HEK293T (cell line): Measurements from ENCODE around the gene MVB12B.

Source experiments
- CTCF ChIA-PET: fragments of 350-600 bp; formaldehyde crosslinking; extraction: SDS; loops from one replicate; lab custom pipeline; 2021; ENCODE audit warnings: antibody characterized with exemption, inconsistent platforms; lab: Yijun Ruan, JAX
- POLR2A ChIA-PET: fragments of 350-600 bp; formaldehyde crosslinking; extraction: SDS; loops from one replicate; lab custom pipeline; 2020; ENCODE audit warnings: antibody characterized with exemption, inconsistent platforms; lab: Yijun Ruan, JAX
- DNase-seq: peaks from one replicate; pipeline ENCODE4 v3.0.0; 2012; ENCODE audit warnings: mixed read lengths; ENCODE audit errors: extremely low spot score
- ARNT ChIP-seq: fragments of 450-650 bp; IDR thresholded peaks from 2 replicates; pipeline ENCODE4 v1.6.1; 2017; ENCODE audit warnings: mild to moderate bottlenecking
- BHLHE40 ChIP-seq: fragments of 450-650 bp; IDR thresholded peaks from 2 replicates; pipeline ENCODE4 v1.6.1; 2016; ENCODE audit warnings: mild to moderate bottlenecking, moderate library complexity, borderline replicate concordance
- CTBP1 ChIP-seq: fragments of 450-650 bp; IDR thresholded peaks from 2 replicates; pipeline ENCODE4 v1.6.1; 2016; ENCODE audit warnings: borderline replicate concordance
- ELF4 ChIP-seq: fragments of 450-650 bp; IDR thresholded peaks from 2 replicates; pipeline ENCODE4 v1.6.1; 2017; ENCODE audit warnings: antibody characterized with exemption
- FOXA1 ChIP-seq: fragments of 450-650 bp; IDR thresholded peaks from 2 replicates; pipeline ENCODE4 v1.6.1; 2016; ENCODE audit warnings: mild to moderate bottlenecking
- FOXK2 ChIP-seq: fragments of 450-650 bp; IDR thresholded peaks from 2 replicates; pipeline ENCODE4 v1.6.1; 2016; ENCODE audit warnings: mild to moderate bottlenecking
- FOXM1 ChIP-seq: fragments of 450-650 bp; IDR thresholded peaks from 2 replicates; pipeline ENCODE4 v1.6.1; 2017; ENCODE audit warnings: mild to moderate bottlenecking, borderline replicate concordance
- HDGF ChIP-seq: fragments of 450-650 bp; IDR thresholded peaks from 2 replicates; pipeline ENCODE4 v1.6.1; 2017; ENCODE audit warnings: antibody characterized with exemption, borderline replicate concordance
- L3MBTL2 ChIP-seq: fragments of 450-650 bp; conservative IDR thresholded peaks from 2 replicates; pipeline ENCODE4 v1.6.1; 2016; ENCODE audit warnings: mild to moderate bottlenecking
- LEF1 ChIP-seq: fragments of 450-650 bp; IDR thresholded peaks from 2 replicates; pipeline ENCODE4 v1.6.1; 2017; ENCODE audit warnings: mild to moderate bottlenecking, borderline replicate concordance
- NFRKB ChIP-seq: fragments of 450-650 bp; IDR thresholded peaks from 2 replicates; pipeline ENCODE4 v1.6.1; 2016; ENCODE audit warnings: mild to moderate bottlenecking, moderate library complexity
- SP1 ChIP-seq: fragments of 450-650 bp; IDR thresholded peaks from 2 replicates; pipeline ENCODE4 v1.6.1; 2017
- SUZ12 ChIP-seq: fragments of 450-650 bp; IDR thresholded peaks from 2 replicates; pipeline ENCODE4 v1.6.1; 2016; ENCODE audit warnings: mild to moderate bottlenecking
- TARDBP ChIP-seq: fragments of 450-650 bp; IDR thresholded peaks from 2 replicates; pipeline ENCODE4 v1.6.1; 2016
- ZNF384 ChIP-seq: fragments of 450-650 bp; IDR thresholded peaks from 2 replicates; pipeline ENCODE4 v1.6.1; 2016
- TF ChIP-seq, protein P1 (sequence below): fragments of 450-650 bp; IDR thresholded peaks from 2 replicates; pipeline ENCODE4 v1.6.1; 2016

MVB12B gene

DNA sequence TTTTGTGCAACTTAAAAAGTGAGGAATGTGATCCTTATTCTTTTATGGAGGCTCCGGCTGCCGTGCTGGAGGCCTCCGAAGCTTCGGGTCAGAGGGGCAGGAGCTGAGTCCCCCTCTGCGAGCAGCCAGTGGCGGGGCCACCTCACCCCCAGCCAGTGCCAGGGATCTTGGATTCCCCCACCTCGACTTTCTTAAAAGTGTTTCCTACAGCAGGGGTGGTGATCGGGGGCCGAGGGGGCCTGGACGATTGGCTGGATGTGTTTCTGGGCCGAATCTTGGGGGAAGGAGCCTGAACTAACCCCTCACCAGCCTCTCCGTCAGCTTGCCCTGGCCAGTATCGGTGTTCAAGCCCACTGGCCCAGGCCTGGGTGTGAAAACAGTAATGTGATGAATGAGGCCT is 194.9 kb downstream of the MVB12B start:
- TF ChIP-seq ARNT (no peak), L3MBTL2 (no peak), ELF4 (no peak), HDGF (no peak), CTBP1 (no peak), NFRKB (no peak), FOXK2 (no peak), SUZ12 (no peak), TARDBP (no peak), FOXM1 (no peak), LEF1 (no peak), SP1 (no peak), ZNF384 (no peak), BHLHE40 (no peak), FOXA1 (no peak)
- TF ChIP-seq, protein P1, sequence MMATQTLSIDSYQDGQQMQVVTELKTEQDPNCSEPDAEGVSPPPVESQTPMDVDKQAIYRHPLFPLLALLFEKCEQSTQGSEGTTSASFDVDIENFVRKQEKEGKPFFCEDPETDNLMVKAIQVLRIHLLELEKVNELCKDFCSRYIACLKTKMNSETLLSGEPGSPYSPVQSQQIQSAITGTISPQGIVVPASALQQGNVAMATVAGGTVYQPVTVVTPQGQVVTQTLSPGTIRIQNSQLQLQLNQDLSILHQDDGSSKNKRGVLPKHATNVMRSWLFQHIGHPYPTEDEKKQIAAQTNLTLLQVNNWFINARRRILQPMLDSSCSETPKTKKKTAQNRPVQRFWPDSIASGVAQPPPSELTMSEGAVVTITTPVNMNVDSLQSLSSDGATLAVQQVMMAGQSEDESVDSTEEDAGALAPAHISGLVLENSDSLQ, result no peak
- CTCF ChIA-PET, result interaction anchor here (0.7 kb wide), 1 partner anchor 1196 kb away, joined by 3 read pairs; no protein-coding TSS in a partner anchor
- DNase-seq, result no peak
- POLR2A ChIA-PET, result no interaction called here

DNA sequence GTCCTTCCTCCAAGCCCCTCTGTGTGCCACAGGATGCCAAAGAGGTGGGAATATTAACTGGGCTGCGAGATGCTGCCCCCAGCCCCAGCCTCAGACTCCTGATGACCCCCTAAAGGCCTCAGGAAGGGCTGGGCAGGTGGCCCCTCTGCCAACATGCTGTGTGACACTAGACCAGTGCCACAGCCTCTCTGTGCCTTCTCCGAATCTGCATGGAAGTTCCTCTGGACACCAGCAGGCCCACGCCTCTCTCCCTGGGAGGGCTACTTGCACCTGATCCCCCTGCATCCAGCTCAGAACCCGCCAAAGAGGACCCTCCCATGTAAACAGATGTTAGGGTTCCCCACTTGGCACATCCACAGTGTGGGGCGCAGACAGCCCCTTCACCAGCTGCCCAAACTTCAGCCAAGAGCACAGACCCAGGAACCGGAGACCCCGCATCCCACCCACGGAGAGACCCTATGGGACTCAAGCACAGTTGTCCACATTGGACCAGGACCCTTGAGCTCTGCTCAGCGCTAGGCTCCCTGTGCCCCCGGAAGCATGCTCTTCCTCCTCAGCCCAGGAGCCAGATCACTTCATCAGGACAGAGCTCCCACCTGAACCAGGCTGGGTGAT is 195.5 kb downstream of the MVB12B start:
- CTCF ChIA-PET, result interaction anchor here (0.7 kb wide), 1 partner anchor 1196 kb away, joined by 3 read pairs; no protein-coding TSS in a partner anchor
- POLR2A ChIA-PET, result no interaction called here
- no peak for DNase-seq
- TF ChIP-seq HDGF (no peak), TARDBP (no peak), ARNT (no peak)

DNA sequence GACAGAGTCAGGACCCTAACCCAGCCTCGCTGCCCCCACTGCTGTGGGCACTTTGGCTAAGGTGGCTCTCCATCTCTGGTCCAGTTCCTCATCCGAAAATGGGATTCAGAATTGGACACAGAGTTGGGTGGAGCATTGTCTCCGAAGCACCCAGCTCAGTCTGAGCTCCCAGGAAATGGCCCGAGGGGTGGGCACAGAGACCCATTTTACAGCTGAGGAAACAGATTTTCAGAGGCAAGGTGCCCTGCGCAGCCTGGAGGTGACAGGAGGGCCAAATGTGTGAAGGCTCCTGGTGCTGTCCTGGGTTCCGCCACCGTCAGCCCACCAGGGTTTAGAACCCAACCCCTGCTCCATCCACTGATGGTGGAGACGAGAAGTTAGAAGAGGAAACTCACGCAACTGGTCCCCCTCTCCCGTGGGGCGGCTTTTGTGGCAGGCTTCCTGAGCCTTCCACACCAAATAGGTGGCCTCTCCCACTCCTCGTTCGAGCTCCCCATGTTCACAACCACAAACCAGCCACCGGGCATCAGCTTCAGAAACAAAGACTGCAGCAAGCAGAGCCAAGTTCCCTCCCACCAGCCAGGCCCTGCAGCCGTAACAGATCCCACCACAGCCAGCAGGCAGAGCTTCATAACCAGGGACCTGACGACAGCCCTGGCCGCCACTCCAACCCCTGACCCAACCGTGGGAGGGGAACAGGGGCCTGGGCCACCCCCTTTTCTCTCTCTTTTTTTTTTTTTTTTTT is 196.2 kb downstream of the MVB12B start:
- ChIA-PET CTCF (interaction anchor here (0.6 to 1.0 kb wide), 3 partner anchors 8 to 586 kb away, joined by 3 to 5 read pairs (median 3); no protein-coding TSS in a partner anchor), POLR2A (interaction anchor here (0.7 kb wide), 1 partner anchor 14 kb away, joined by 3 read pairs; no protein-coding TSS in a partner anchor)
- DNase-seq, result no peak
- TF ChIP-seq LEF1 (no peak), SP1 (no peak)

DNA sequence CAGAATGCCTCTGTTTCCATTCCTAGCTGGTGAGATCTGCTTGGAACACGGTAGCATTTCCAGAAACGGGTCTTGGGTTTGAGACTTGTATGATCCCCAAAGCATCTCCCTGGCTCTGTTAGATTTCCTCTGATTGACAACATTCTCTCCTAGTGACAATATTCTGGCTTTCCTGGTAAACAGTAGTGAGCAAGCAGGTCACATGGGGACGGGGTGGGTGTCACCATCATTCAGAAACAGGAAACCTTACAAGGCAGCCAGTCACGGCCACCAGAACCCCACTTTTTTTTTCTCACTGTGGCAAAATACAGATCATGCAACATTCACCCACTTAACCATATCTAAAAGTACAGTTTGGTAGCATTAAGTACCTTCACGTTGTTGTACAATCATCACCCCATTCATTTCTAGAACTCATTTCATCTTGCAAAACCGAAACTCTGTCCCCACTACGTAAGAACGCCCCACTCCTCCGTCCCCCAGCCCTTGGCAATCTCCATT is 197.0 kb downstream of the MVB12B start:
- CTCF ChIA-PET, result interaction anchor here (0.7 to 1.0 kb wide), 2 partner anchors 9 to 34 kb away, joined by 3 to 5 read pairs; no protein-coding TSS in a partner anchor
- no peak for DNase-seq
- POLR2A ChIA-PET, result no interaction called here
- TF ChIP-seq ZNF384 (no peak), L3MBTL2 (no peak), FOXM1 (no peak), BHLHE40 (no peak)
- TF ChIP-seq, protein P1, result no peak

DNA sequence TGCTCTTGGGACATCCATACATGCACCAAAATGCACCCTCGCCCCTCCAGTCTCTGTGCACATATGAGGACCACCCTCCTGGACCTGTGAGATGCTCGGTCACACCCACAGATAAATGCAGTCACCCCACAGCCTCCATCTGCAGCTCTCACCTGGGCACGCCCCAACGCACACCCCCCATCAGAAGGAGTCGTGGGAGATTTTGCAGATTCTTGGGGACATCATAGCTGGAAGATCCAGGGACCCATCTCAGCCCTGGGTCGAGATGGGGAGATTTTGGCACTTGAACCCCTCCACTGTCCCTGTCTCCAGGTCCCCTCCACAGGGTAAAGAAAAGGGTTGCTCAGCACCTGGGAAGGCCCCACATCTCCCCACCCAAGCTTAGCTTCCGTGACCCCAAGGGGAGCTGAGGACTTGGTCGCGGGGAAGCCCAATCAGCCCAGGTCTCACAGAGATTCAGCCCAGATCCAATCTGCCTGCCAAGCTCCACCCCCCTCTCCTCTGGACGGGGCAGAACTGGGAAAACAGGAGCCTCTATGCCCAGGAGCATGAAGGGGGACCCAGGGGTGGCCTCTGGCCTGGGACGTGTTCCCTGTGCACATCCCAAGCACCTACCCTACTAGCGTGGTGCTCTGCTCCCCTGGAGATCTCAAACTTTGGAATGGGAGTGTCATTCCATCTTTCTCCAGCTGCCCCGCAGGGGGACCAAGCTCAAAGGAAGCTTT is 197.9 kb downstream of the MVB12B start:
- CTCF ChIA-PET, result interaction anchor here (0.5 kb wide), 1 partner anchor 259 kb away, joined by 3 read pairs; no protein-coding TSS in a partner anchor
- no peak for DNase-seq
- POLR2A ChIA-PET, result no interaction called here
- TF ChIP-seq SUZ12 (no peak), ARNT (no peak), NFRKB (no peak), TARDBP (no peak), FOXK2 (no peak), SP1 (no peak), BHLHE40 (no peak), FOXA1 (no peak), FOXM1 (no peak), LEF1 (no peak), CTBP1 (no peak), L3MBTL2 (no peak), ELF4 (no peak)

DNA sequence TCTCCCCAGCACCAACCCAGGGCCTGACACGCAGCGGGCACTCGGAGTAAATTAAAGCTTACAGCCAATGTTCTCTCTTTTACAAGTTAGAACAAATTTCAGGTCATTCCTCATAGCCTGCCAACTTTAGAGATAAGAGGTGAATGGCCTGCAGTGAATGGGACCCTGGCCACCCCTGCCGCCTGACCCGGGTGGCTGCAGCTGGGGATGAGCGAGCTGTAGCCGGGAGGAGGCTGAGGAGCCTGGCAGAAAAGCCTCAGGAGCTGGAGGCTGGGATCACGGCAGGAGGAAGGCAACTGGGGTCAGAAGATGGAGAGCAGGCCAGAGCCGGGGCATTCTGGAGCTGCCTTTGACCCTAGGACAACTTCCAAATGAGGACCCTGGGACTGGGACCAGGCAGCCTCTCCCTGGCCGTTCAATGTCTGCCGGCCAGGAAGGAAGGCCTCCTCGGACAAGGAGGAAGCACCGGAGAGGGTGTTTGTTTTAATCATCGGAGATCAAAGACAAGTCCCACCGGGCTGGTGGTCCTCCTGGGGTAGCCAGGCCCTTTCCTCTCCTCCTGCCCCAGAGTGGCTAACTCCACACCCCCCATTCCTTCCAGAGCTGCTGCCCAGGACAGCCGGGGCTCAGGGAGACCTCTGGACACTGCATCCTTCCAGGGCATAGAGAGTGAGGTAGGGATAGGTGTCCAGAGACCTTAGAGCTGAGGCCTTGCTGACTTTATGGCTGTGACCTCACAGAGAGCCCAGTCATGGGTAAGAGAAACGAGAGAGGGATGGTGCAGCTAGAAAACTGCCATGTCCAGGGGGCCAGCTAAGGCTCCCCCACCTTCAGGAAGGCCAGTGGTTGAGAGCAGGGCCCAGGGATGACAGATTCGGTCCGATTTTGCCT is 199.8 kb downstream of the MVB12B start:
- no peak for DNase-seq
- TF ChIP-seq ELF4, result no peak
- TF ChIP-seq L3MBTL2, result no peak
- TF ChIP-seq SP1, result no peak
- no peak for TF ChIP-seq TARDBP
- TF ChIP-seq NFRKB, result no peak
- no peak for TF ChIP-seq HDGF
- TF ChIP-seq ZNF384, result no peak
- TF ChIP-seq LEF1, result no peak
- TF ChIP-seq ARNT, result no peak
- TF ChIP-seq SUZ12, result no peak
- TF ChIP-seq, protein P1, result no peak
- no peak for TF ChIP-seq FOXA1
- CTCF ChIA-PET, result no interaction called here
- POLR2A ChIA-PET, result no interaction called here
